Measurements from ENCODE around the gene CDC42BPB. TPM values are rescaled to one million over a fixed set of nuclear protein-coding genes. Genes with fewer than 3 reads are reported as not detected.

The CDC42BPB gene
- total and polyA plus RNA-seq, 2 experiments from 2014 or later, result 13.0 to 106 TPM

GRCh38 chr14:102888748-102889147 is 168.6 kb downstream of the CDC42BPB start:
- no peak for DNase-seq
- Histone ChIP-seq H3K27me3 (replicated peaks; ENCODE audit: insufficient read depth) (no peaks in the 10 kb centered on the region), H2AFZ (no peak overlapping the region), H3K4me3 (no peak overlapping the region), H3F3A (ENCODE audit: insufficient read depth) (peaks cover 24% of the 10 kb centered on the region), H3K36me3 (ENCODE audit: low read depth) (0 out of 2 replicates have a peak, but pooled peaks cover 3% of the 10 kb centered on the region), H3K27ac (no peak overlapping the region), H3K9me3 (ENCODE audit: low read depth) (no peaks in the 10 kb centered on the region), H3K9me2 (ENCODE audit: insufficient read depth) (no peaks in the 10 kb centered on the region), H3K79me2 (ENCODE audit: insufficient read depth) (no peaks in the 10 kb centered on the region), H3K9ac (no peak overlapping the region), H3K4me2 (ENCODE audit: unreplicated experiment) (no peak overlapping the region), H3K4me1 (ENCODE audit: insufficient read depth) (peaks cover 7% of the 10 kb centered on the region), H4K20me1 (ENCODE audit: insufficient read depth) (no peaks in the 10 kb centered on the region)
- in situ Hi-C loops (cut with MboI), result no loop called here
- TF ChIP-seq EZH2phosphoT487 (IDR thresholded peaks at IDR 0.05; ENCODE audit: insufficient read depth, low read depth) (no peak), EZH2 (IDR thresholded peaks at IDR 0.05; ENCODE audit: insufficient read depth, poor library complexity, severe bottlenecking) (no peak)
- WGBS, 2 experiments (ENCODE audit: low coverage in 1 of 2, low lambda C conversion rate in 2 of 2, missing lambda C conversion rate in 2 of 2), result 50 to 54% methylated on average over 1 of the region's 1 CpG

DNA sequence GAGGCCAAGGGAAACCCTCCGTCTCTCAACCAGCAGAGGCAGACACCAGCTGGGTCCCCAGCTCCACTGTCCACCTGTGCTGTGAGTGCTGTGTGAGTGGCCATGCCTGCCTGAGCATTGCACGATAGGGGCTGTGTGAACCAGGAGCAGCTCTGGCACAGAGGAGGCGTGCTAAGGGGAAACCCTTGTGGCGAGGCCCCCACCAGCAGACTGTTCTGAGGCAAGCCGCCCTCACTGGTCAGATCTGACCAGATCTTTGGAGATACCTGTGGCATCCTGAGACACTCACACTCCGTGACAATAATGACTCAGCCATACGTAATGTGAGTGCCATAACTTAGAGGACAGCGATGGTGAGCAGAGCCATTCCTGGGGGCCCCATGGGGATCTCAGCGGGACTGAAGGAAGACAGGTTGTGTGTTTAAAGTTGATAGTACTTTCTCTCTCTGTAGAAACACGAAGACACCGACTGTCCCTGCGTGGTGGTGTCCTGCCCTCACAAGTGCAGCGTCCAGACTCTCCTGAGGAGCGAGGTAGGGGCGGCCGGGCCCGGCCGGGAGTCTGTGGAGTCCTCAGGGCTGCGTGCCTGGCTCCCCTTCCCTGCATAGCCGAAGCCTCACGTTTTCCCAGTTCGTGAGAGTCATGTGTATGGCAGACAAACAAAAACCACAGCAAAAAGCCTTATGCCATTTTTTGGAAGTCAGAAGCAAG is 171.5 kb downstream of the CDC42BPB start:
- 0 out of 2 replicates have a peak, but pooled peaks cover 3% of the 10 kb centered on the region for H3K36me3 ChIP-seq (ENCODE audit: low read depth)
- H3K27me3 ChIP-seq (replicated peaks; ENCODE audit: insufficient read depth), result no peaks in the 10 kb centered on the region
- H3K9me3 ChIP-seq (ENCODE audit: low read depth), result no peaks in the 10 kb centered on the region
- H3K4me2 ChIP-seq (ENCODE audit: unreplicated experiment), result no peak overlapping the region
- in situ Hi-C loops (cut with MboI), result no loop called here
- no peaks in the 10 kb centered on the region for H3K9me2 ChIP-seq (ENCODE audit: insufficient read depth)
- H3F3A ChIP-seq (ENCODE audit: insufficient read depth), result no peaks in the 10 kb centered on the region
- H4K20me1 ChIP-seq (ENCODE audit: insufficient read depth), result no peaks in the 10 kb centered on the region
- WGBS, 2 experiments (ENCODE audit: low coverage in 1 of 2, low lambda C conversion rate in 2 of 2, missing lambda C conversion rate in 2 of 2), result 97% methylated on average over 22 of the region's 22 CpGs
- DNase-seq, result no peak
- no peaks in the 10 kb centered on the region for H3K4me1 ChIP-seq (ENCODE audit: insufficient read depth)
- H3K9ac ChIP-seq, result no peak overlapping the region
- H3K27ac ChIP-seq, result no peak overlapping the region
- H2AFZ ChIP-seq, result no peak overlapping the region
- TF ChIP-seq EZH2 (IDR thresholded peaks at IDR 0.05; ENCODE audit: insufficient read depth, poor library complexity, severe bottlenecking) (no peak), EZH2phosphoT487 (IDR thresholded peaks at IDR 0.05; ENCODE audit: insufficient read depth, low read depth) (no peak)
- no peak overlapping the region for H3K4me3 ChIP-seq
- no peaks in the 10 kb centered on the region for H3K79me2 ChIP-seq (ENCODE audit: insufficient read depth)

DNA sequence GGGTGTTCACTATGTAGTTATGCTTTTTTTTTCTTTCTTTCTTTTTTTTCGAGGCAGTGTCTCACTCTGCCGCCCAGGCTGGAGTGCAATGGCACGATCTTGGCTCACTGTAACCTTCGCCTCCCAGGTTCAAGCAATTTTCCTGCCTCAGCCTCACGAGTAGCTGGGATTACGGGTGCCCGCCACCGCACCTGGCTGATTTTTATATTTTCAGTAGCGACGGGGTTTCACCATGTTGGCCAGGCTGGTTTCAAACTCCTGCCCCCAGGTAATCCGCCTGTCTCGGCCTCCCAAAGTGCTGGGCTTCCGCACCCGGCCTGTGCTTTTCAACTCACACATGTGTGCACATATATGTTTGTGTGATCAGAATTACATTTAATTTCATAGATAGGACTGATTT is 173.8 kb downstream of the CDC42BPB start:
- Histone ChIP-seq H3K9ac (no peak overlapping the region), H3K9me3 (ENCODE audit: low read depth) (no peaks in the 10 kb centered on the region), H3F3A (ENCODE audit: insufficient read depth) (no peaks in the 10 kb centered on the region), H3K27ac (no peak overlapping the region), H3K4me3 (no peak overlapping the region), H3K79me2 (ENCODE audit: insufficient read depth) (no peaks in the 10 kb centered on the region), H4K20me1 (ENCODE audit: insufficient read depth) (no peaks in the 10 kb centered on the region), H3K4me1 (ENCODE audit: insufficient read depth) (no peaks in the 10 kb centered on the region), H3K4me2 (ENCODE audit: unreplicated experiment) (no peak overlapping the region), H3K9me2 (ENCODE audit: insufficient read depth) (no peaks in the 10 kb centered on the region), H3K27me3 (replicated peaks; ENCODE audit: insufficient read depth) (no peaks in the 10 kb centered on the region), H3K36me3 (ENCODE audit: low read depth) (0 out of 2 replicates have a peak, but pooled peaks cover 3% of the 10 kb centered on the region), H2AFZ (no peak overlapping the region)
- TF ChIP-seq EZH2 (IDR thresholded peaks at IDR 0.05; ENCODE audit: insufficient read depth, poor library complexity, severe bottlenecking) (no peak), EZH2phosphoT487 (IDR thresholded peaks at IDR 0.05; ENCODE audit: insufficient read depth, low read depth) (no peak)
- in situ Hi-C loops (cut with MboI), result no loop called here
- DNase-seq, result no peak
- 94 to 95% methylated on average over 14 of the region's 14 CpGs for WGBS, 2 experiments (ENCODE audit: low coverage in 1 of 2, low lambda C conversion rate in 2 of 2, missing lambda C conversion rate in 2 of 2)

GRCh38 chr14:102883089-102883541 is 174.2 kb downstream of the CDC42BPB start:
- Histone ChIP-seq H3K27ac (no peak overlapping the region), H3K4me2 (ENCODE audit: unreplicated experiment) (no peak overlapping the region), H2AFZ (no peak overlapping the region), H3K4me1 (ENCODE audit: insufficient read depth) (no peaks in the 10 kb centered on the region), H3K9me2 (ENCODE audit: insufficient read depth) (no peaks in the 10 kb centered on the region), H3K9me3 (ENCODE audit: low read depth) (no peaks in the 10 kb centered on the region), H3K4me3 (no peak overlapping the region), H3F3A (ENCODE audit: insufficient read depth) (no peaks in the 10 kb centered on the region), H4K20me1 (ENCODE audit: insufficient read depth) (no peaks in the 10 kb centered on the region), H3K27me3 (replicated peaks; ENCODE audit: insufficient read depth) (no peaks in the 10 kb centered on the region), H3K36me3 (ENCODE audit: low read depth) (0 out of 2 replicates have a peak, but pooled peaks cover 3% of the 10 kb centered on the region), H3K79me2 (ENCODE audit: insufficient read depth) (no peaks in the 10 kb centered on the region), H3K9ac (no peak overlapping the region)
- 92 to 93% methylated on average over 5 of the region's 5 CpGs for WGBS, 2 experiments (ENCODE audit: low coverage in 1 of 2, low lambda C conversion rate in 2 of 2, missing lambda C conversion rate in 2 of 2)
- in situ Hi-C loops (cut with MboI), result no loop called here
- TF ChIP-seq EZH2 (IDR thresholded peaks at IDR 0.05; ENCODE audit: insufficient read depth, poor library complexity, severe bottlenecking) (no peak), EZH2phosphoT487 (IDR thresholded peaks at IDR 0.05; ENCODE audit: insufficient read depth, low read depth) (no peak)
- DNase-seq, result no peak

Other genes starting within 250 kb of the CDC42BPB start
- not detected in 2 replicates for gene AMN, start 134.9 kb downstream of the CDC42BPB start, total RNA-seq (2014; rRNA removed; shearing (Covaris generic))
- gene AMN, start 134.9 kb downstream of the CDC42BPB start, polyA plus RNA-seq (2016; fragmentation: Nextera tagmentation; extraction: Ambion mirVana), result not detected in 2 replicates
- gene LBHD2, start 26.7 kb upstream of the CDC42BPB start, total RNA-seq (2014; rRNA removed; shearing (Covaris generic)), result not detected in 2 replicates
- gene LBHD2, start 26.7 kb upstream of the CDC42BPB start, polyA plus RNA-seq (2016; fragmentation: Nextera tagmentation; extraction: Ambion mirVana), result not detected in 2 replicates
- not detected in 2 replicates for gene EXOC3L4, start 37.2 kb upstream of the CDC42BPB start, total RNA-seq (2014; rRNA removed; shearing (Covaris generic))
- not detected in 2 replicates for gene EXOC3L4, start 37.2 kb upstream of the CDC42BPB start, polyA plus RNA-seq (2016; fragmentation: Nextera tagmentation; extraction: Ambion mirVana)
- 45.0 and 51.8 TPM in 2 replicates for gene TNFAIP2, start 65.9 kb upstream of the CDC42BPB start, total RNA-seq (2014; rRNA removed; shearing (Covaris generic))
- 9.2 and 9.6 TPM in 2 replicates for gene TNFAIP2, start 65.9 kb upstream of the CDC42BPB start, polyA plus RNA-seq (2016; fragmentation: Nextera tagmentation; extraction: Ambion mirVana)

Measured in GM23248 (cell line).